ENCODE results near the gene ARID1B. TPM values are rescaled to one million over a fixed set of nuclear protein-coding genes. Genes with fewer than 3 reads are reported as not detected.

The ARID1B gene
- total RNA-seq, 2 experiments from 2014 or later, result 36.9 to 38.9 TPM

GRCh38 chr6:156791320-156791850 lies 14.2 kb downstream of the ARID1B start:
- TF ChIP-seq CTCF (IDR thresholded peaks at IDR 0.05), result no peak
- Mint-ChIP-seq H3K27ac (peak overlapping the region; percentile 79), H3K9me3 (no peaks in the 10 kb centered on the region), H3K4me3 (no peak overlapping the region), H3K27me3 (no peaks in the 10 kb centered on the region), H3K4me1 (ENCODE audit: low read depth) (peaks cover 87% of the 10 kb centered on the region), H3K36me3 (ENCODE audit: low read depth) (peaks cover 6% of the 10 kb centered on the region)
- POLR2A ChIA-PET, result interaction anchor here (1.0 to 1.6 kb wide), 3 partner anchors 9 to 70 kb away, joined by 3 to 4 read pairs (median 3); no protein-coding TSS in a partner anchor
- peak; percentile 57 for DNase-seq
- intact Hi-C loops (cut with micrococcal nuclease), result no loop called here
- CTCF ChIA-PET, result interaction anchor here (1.0 to 1.4 kb wide), 4 partner anchors 9 to 243 kb away, joined by 3 to 5 read pairs (median 4); no protein-coding TSS in a partner anchor
- peak; percentile 86 for ATAC-seq

GRCh38 chr6:156793200-156793599 lies 16.0 kb downstream of the ARID1B start:
- peak overlapping the region; percentile 8 for H3K27ac Mint-ChIP-seq
- ChIA-PET CTCF (no interaction called here), POLR2A (interaction anchor here (1.2 to 1.5 kb wide), 2 partner anchors 11 to 394 kb away, joined by 3 read pairs; no protein-coding TSS in a partner anchor)
- no peak for ATAC-seq
- H3K4me3 Mint-ChIP-seq, result no peak overlapping the region
- TF ChIP-seq CTCF (IDR thresholded peaks at IDR 0.05), result no peak
- no peaks in the 10 kb centered on the region for H3K9me3 Mint-ChIP-seq
- no peaks in the 10 kb centered on the region for H3K27me3 Mint-ChIP-seq
- intact Hi-C loops (cut with micrococcal nuclease), result no loop called here
- DNase-seq, result no peak
- peaks cover 88% of the 10 kb centered on the region for H3K4me1 Mint-ChIP-seq (ENCODE audit: low read depth)
- peaks cover 9% of the 10 kb centered on the region for H3K36me3 Mint-ChIP-seq (ENCODE audit: low read depth)

GRCh38 chr6:156794546-156795354 lies 17.6 kb downstream of the ARID1B start:
- H3K36me3 Mint-ChIP-seq (ENCODE audit: low read depth), result peaks cover 9% of the 10 kb centered on the region
- ChIA-PET CTCF (interaction anchor here (0.7 to 1.3 kb wide), 2 partner anchors 9 kb away, joined by 3 to 4 read pairs; no protein-coding TSS in a partner anchor), POLR2A (interaction anchor here (0.6 to 1.1 kb wide), 3 partner anchors 10 to 159 kb away, joined by 3 to 4 read pairs (median 3); no protein-coding TSS in a partner anchor)
- ATAC-seq (peak; percentile 49), DNase-seq (no peak)
- no peaks in the 10 kb centered on the region for H3K27me3 Mint-ChIP-seq
- no peak for TF ChIP-seq CTCF (IDR thresholded peaks at IDR 0.05)
- peaks cover 82% of the 10 kb centered on the region for H3K4me1 Mint-ChIP-seq (ENCODE audit: low read depth)
- H3K9me3 Mint-ChIP-seq, result no peaks in the 10 kb centered on the region
- no peak overlapping the region for H3K4me3 Mint-ChIP-seq
- H3K27ac Mint-ChIP-seq, result peak overlapping the region; percentile 42
- intact Hi-C loops (cut with micrococcal nuclease), result no loop called here

GRCh38 chr6:156795825-156796224 lies 18.6 kb downstream of the ARID1B start:
- no peaks in the 10 kb centered on the region for H3K9me3 Mint-ChIP-seq
- intact Hi-C loops (cut with micrococcal nuclease), result no loop called here
- ATAC-seq (no peak), DNase-seq (no peak)
- POLR2A ChIA-PET, result interaction anchor here (2.1 kb wide), 1 partner anchor 12 kb away, joined by 5 read pairs; no protein-coding TSS in a partner anchor
- CTCF ChIA-PET, result interaction anchor here (1.0 kb wide), 1 partner anchor 15 kb away, joined by 3 read pairs; no protein-coding TSS in a partner anchor
- no peak overlapping the region for H3K4me3 Mint-ChIP-seq
- H3K27ac Mint-ChIP-seq, result peak overlapping the region; percentile 12
- no peak for TF ChIP-seq CTCF (IDR thresholded peaks at IDR 0.05)
- H3K36me3 Mint-ChIP-seq (ENCODE audit: low read depth), result peaks cover 9% of the 10 kb centered on the region
- no peaks in the 10 kb centered on the region for H3K27me3 Mint-ChIP-seq
- H3K4me1 Mint-ChIP-seq (ENCODE audit: low read depth), result peaks cover 72% of the 10 kb centered on the region

All from activated CD8-positive, alpha-beta T cell treated with anti-CD3 and anti-CD28 coated beads for 36 hours (primary cell).